ENCODE measurements around the gene CYB5D1.

DNA sequence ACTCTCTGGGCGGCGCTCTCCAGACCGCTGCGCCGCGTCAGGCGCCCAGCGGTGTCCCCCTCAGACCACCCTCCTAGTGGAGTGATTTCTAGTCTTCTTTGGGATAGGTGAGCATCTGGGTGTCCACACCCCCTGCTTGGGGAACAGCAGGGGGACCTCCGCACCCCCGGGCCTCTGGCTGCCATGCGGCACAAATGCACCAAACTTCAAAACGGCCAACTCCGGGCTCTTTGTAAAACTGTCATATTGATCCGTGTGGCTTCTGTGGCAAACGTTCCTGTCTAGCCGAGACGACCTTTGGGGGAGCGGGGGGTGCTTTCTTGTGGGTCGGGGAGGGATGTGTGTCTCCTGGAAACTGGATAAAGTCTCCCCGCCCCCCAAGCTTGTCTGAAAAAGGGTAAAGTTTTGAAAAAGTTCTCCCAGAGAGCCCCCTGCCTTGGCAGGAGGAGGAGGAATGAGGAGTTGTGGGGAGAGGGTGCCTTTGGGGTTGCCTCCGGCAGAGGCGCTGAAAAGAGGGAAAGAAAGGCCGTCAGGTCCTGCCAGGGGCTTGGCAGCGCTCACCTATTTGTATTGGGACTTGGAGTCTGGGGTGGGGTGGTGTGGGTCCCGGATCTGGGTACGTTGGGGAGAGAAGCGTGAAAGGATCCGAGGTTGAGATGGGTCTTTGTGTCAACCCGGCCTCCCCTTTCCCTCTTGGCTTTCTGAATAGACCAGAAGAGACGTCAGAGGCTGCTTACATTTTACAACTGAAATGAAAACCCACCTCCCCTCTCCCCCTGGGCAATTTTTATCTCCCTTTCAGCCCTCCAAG is 28.6 kb downstream of the CYB5D1 start:
- TF ChIP-seq POLR2A (IDR thresholded peaks at IDR 0.05): peak in 1 of 2 donors; percentile 19
- TF ChIP-seq, protein P1, sequence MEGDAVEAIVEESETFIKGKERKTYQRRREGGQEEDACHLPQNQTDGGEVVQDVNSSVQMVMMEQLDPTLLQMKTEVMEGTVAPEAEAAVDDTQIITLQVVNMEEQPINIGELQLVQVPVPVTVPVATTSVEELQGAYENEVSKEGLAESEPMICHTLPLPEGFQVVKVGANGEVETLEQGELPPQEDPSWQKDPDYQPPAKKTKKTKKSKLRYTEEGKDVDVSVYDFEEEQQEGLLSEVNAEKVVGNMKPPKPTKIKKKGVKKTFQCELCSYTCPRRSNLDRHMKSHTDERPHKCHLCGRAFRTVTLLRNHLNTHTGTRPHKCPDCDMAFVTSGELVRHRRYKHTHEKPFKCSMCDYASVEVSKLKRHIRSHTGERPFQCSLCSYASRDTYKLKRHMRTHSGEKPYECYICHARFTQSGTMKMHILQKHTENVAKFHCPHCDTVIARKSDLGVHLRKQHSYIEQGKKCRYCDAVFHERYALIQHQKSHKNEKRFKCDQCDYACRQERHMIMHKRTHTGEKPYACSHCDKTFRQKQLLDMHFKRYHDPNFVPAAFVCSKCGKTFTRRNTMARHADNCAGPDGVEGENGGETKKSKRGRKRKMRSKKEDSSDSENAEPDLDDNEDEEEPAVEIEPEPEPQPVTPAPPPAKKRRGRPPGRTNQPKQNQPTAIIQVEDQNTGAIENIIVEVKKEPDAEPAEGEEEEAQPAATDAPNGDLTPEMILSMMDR (IDR thresholded peaks at IDR 0.05): no peak

Data from thyroid gland (tissue), 4 donors.